Lower lobe of right lung (tissue), 2 donors: Measurements from ENCODE around the gene DNAJA2. TPM values are rescaled to one million over a fixed set of nuclear protein-coding genes. Genes with fewer than 3 reads are reported as not detected.

Experiments
- ATAC-seq, 2 donors: fragments of 200-7000 bp; cut with Tn5 transposase; one replicate each; pipeline ENCODE4 v1.9.1; 2020 to 2022; ENCODE audit warnings: mild to moderate bottlenecking in 2 of 2, moderate library complexity in 2 of 2
- DNase-seq: peaks from one replicate; pipeline ENCODE4 v3.0.0-alpha.2; 2020
- H3K27ac ChIP-seq: fragments of 200-600 bp; one replicate; pipeline ENCODE4 v1.8.0; 2022
- H3K27me3 ChIP-seq: fragments of 200-600 bp; one replicate; pipeline ENCODE4 v1.8.0; 2022; ENCODE audit warnings: low read depth
- H3K36me3 ChIP-seq: fragments of 200-600 bp; one replicate; pipeline ENCODE4 v1.8.0; 2022; ENCODE audit warnings: mild to moderate bottlenecking
- H3K4me1 ChIP-seq: fragments of 200-600 bp; one replicate; pipeline ENCODE4 v1.8.0; 2022
- H3K4me3 ChIP-seq: fragments of 200-600 bp; one replicate; pipeline ENCODE4 v1.8.0; 2022; ENCODE audit warnings: mild to moderate bottlenecking
- H3K9me3 ChIP-seq: fragments of 200-600 bp; one replicate; pipeline ENCODE4 v1.8.0; 2022
- intact Hi-C: fragments of 100-400 bp; cut with DNase I; formaldehyde crosslinking; loops from one replicate; pipeline ENCODE4 v1.11.0; 2022
- long read RNA-seq: library from polyadenylated mRNA; unstranded; transcript quantifications from one replicate; pipeline ENCODE4 v2.0.0, GENCODE V29; 2021
- total RNA-seq: library from RNA; stranded (reverse); fragmentation: NEBNext Ultra II Directional; extraction: Animal tissue kit (Norgen Biotek cat#: 25700); gene quantifications from one replicate; pipeline ENCODE4 v1.2.1, GENCODE V29; 2021
- TF ChIP-seq, protein P1 (sequence below): fragments of 200-600 bp; IDR thresholded peaks from one replicate; pipeline ENCODE4 v1.8.0; 2022; ENCODE audit warnings: antibody characterized with exemption, mild to moderate bottlenecking
- donor health status: DM: no; HTN: yes; CAD: no; lungs with severe emphysema.

Gene DNAJA2
- 53.1 TPM for total RNA-seq
- long read RNA-seq, transcript DNAJA2-201 (9 exons, 3,122 nt), result major isoform, 134 of 140 reads
- long read RNA-seq, partial matches to known transcripts, result 3 of 140 reads
- long read RNA-seq, other reads (novel, unspliced or antisense), result 3 of 140 reads

DNA sequence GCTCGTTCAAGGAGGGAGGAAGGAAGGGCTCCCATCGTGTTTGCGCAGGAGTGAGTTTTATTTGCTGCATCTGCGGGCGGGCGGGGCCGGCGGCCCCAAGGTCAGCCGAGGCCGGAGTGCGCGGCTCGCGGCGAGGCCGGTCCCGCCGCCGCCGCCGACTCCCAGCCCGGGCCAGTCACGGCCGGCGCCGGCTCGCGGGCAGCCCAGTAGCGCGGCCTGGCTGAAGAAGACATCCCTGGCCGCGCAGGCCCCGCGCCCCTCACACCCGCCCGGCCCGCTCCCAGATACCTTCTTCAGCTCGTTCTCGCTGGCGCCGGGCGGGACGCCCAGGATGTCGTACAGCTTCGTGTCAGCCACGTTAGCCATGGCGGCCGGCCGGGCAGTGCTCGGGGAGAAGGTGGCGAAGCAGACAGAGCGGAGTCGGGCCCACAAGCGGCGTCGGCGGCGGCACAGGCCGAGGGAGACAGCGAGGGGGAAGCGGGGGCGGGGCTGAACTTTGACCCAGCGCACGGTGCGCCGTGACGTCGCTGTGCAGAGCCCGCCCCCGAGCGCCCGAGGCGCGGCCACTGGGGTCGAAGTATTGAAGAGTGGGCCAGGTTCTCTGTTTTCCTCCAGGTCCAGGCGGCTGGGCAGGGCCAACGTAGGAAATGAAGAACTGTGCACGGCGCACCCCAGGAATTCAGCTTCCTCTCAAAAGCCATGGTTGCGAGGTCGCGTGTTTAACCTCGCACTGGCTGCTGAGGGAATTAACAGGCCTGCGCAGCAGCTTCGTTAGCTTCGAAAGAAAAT lies at the start of gene DNAJA2:
Gene DNAJA2, minus strand, starts transcription at position 468 of the 789 bp plus-strand sequence. Its CDS starts 102 bp downstream, at position 366.
- ATAC-seq (peak; percentile 99 to 100), DNase-seq (peak; percentile 95)
- Histone ChIP-seq H3K4me1 (peaks cover 35% of the 10 kb centered on the region), H3K9me3 (no peaks in the 10 kb centered on the region), H3K27me3 (no peaks in the 10 kb centered on the region), H3K36me3 (peaks cover 33% of the 10 kb centered on the region), H3K4me3 (peak within 1 kb of the TSS; percentile 90), H3K27ac (peak within 1 kb of the TSS; percentile 92)
- intact Hi-C loops, result no loop called here
- TF ChIP-seq, protein P1, sequence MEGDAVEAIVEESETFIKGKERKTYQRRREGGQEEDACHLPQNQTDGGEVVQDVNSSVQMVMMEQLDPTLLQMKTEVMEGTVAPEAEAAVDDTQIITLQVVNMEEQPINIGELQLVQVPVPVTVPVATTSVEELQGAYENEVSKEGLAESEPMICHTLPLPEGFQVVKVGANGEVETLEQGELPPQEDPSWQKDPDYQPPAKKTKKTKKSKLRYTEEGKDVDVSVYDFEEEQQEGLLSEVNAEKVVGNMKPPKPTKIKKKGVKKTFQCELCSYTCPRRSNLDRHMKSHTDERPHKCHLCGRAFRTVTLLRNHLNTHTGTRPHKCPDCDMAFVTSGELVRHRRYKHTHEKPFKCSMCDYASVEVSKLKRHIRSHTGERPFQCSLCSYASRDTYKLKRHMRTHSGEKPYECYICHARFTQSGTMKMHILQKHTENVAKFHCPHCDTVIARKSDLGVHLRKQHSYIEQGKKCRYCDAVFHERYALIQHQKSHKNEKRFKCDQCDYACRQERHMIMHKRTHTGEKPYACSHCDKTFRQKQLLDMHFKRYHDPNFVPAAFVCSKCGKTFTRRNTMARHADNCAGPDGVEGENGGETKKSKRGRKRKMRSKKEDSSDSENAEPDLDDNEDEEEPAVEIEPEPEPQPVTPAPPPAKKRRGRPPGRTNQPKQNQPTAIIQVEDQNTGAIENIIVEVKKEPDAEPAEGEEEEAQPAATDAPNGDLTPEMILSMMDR, result no peak

DNA sequence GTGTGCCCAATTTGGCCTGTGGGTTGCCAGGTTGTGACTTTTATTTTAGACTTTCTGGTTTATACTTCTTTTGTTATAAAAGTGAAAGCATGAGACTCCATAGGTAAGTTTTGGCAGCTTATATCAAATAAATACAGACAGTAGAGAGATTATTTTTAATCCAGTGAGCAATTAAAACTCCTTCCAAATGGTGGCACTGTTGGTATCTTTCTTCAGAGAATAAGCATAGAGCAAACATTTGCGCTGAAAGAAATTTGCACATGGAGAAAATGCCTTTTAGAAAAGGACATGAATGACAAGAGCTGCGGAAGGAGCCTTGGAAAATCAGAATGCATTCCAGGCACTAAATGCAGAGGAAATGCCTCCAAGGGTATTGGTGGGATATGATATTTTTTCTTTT lies 46.1 kb upstream of the DNAJA2 start:
- H3K4me1 ChIP-seq, result no peaks in the 10 kb centered on the region
- intact Hi-C loops, result no loop called here
- H3K27me3 ChIP-seq, result no peaks in the 10 kb centered on the region
- H3K36me3 ChIP-seq, result no peaks in the 10 kb centered on the region
- ATAC-seq (no peak), DNase-seq (no peak)
- TF ChIP-seq, protein P1, result no peak
- no peak overlapping the region for H3K4me3 ChIP-seq
- H3K27ac ChIP-seq, result no peak overlapping the region
- no peaks in the 10 kb centered on the region for H3K9me3 ChIP-seq

DNA sequence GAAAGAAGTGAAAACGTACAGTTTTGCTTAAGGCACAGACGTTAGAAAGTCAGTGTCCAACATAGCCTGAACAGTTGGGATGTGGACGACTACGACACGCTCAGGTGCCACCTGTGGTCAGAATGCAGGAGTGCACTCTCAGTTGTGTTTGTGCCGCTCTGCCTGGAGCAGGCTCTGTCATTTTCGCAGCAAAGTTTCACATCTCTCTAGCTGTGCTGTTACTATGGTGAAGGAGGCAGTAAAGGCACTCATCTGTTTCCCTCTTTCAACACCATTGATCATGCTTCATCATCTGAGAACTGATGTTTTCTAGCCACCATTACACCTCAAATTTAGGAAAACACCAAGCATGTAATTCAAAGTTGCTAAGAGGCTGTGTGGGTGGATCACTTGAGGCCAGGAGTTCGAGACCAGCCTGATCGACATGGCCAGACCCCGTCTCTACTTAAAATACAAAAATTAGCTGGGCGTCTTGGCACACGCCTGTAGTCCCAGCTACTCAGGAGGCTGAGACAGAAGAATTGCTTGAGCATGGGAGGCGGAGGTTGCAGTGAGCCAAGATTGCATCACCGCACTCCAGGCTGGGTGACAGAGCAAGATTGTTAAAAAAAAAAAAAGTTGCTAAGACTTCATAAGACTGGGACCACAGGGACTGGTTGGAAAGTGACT lies 44.9 kb upstream of the DNAJA2 start:
- ATAC-seq, result peak; percentile 80 to 83
- Histone ChIP-seq H3K4me1 (no peaks in the 10 kb centered on the region), H3K4me3 (no peak overlapping the region), H3K9me3 (no peaks in the 10 kb centered on the region), H3K36me3 (no peaks in the 10 kb centered on the region), H3K27me3 (no peaks in the 10 kb centered on the region), H3K27ac (no peak overlapping the region)
- intact Hi-C loops, result no loop called here
- no peak for DNase-seq
- TF ChIP-seq, protein P1, result peak; percentile 35

DNA sequence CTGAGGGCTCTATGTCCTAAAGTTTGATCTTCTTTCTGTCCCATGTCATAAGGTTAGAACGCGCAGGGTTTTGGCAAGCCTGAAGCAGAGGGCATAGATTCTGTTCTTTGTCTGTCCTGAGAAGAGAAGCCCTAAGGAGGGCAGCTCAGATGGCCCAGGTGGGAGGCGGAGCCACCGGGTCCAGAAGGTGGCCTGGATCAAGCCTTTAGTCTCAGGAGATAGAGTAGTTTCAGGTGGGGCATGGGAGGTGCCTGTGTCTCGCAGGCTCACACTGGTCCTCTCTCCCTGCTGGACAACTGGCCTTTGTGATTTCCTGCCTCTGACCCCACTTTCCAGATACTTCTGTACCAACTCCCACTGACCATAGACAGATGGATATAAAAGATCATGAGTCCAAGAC lies 44.2 kb upstream of the DNAJA2 start:
- H3K4me3 ChIP-seq, result no peak overlapping the region
- no peaks in the 10 kb centered on the region for H3K27me3 ChIP-seq
- TF ChIP-seq, protein P1, result no peak
- no peaks in the 10 kb centered on the region for H3K36me3 ChIP-seq
- H3K4me1 ChIP-seq, result no peaks in the 10 kb centered on the region
- intact Hi-C loops, result no loop called here
- ATAC-seq (no peak), DNase-seq (no peak)
- no peaks in the 10 kb centered on the region for H3K9me3 ChIP-seq
- no peak overlapping the region for H3K27ac ChIP-seq

DNA sequence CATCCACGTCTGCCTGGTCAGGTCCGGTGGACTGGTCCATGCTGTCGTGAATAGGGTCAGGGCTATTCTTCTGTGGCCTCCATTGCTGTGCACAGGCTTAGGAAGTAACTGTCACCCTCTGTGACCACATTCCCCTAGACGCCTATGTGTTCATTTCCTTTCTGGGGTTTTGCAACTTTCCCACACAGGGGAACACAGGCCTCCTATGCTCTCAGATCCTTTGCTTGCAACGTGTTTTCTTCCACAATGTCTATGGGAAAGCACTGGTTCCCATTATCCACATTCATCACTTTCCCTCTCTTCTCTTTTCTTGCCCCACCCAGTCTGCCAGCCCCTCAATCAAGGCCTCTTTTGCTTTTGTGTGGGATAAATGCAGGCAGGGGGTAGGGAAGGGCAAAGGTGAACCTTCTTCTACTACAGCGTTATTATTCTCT lies 43.2 kb upstream of the DNAJA2 start:
- Histone ChIP-seq H3K9me3 (no peaks in the 10 kb centered on the region), H3K36me3 (no peaks in the 10 kb centered on the region), H3K4me3 (no peak overlapping the region), H3K4me1 (no peaks in the 10 kb centered on the region), H3K27me3 (no peaks in the 10 kb centered on the region), H3K27ac (no peak overlapping the region)
- ATAC-seq, result peak; percentile 78 to 91
- TF ChIP-seq, protein P1, result no peak
- intact Hi-C loops, result no loop called here
- no peak for DNase-seq
